ENCODE results near the gene CTDP1.

- TF ChIP-seq CTCF (IDR thresholded peaks at IDR 0.05 in 2 of 3, conservative IDR thresholded peaks at IDR 0.05 in 1 of 3; ENCODE audit: insufficient read depth in 2 of 3, low read depth in 1 of 3, low read length in 3 of 3) (no peak), BHLHE40 (IDR thresholded peaks at IDR 0.05; ENCODE audit: low read length) (no peak), PKNOX1 (IDR thresholded peaks at IDR 0.05) (no peak), AFF4 (CRISPR knock-in tag; IDR thresholded peaks at IDR 0.05) (no peak), YY1 (IDR thresholded peaks at IDR 0.05; ENCODE audit: borderline replicate concordance in 1 of 3, control insufficient read depth in 1 of 3, extremely low read depth in 1 of 3, insufficient read depth in 3 of 3, insufficient read length in 1 of 3, insufficient replicate concordance in 2 of 3, low read depth in 1 of 3, low read length in 2 of 3) (no peak), ETS1 (conservative IDR thresholded peaks at IDR 0.05; ENCODE audit: control insufficient read depth, low read depth, low read length) (no peak), CREB1 (IDR thresholded peaks at IDR 0.05) (no peak), CREB1 (CRISPR knock-in tag; IDR thresholded peaks at IDR 0.05) (no peak), PBX2 (CRISPR knock-in tag; IDR thresholded peaks at IDR 0.05; ENCODE audit: low read depth) (no peak), PBX2 (tag; conservative IDR thresholded peaks at IDR 0.05; ENCODE audit: low read depth) (no peak)
Measured at GRCh38 chr18:79792988-79793355, 113.4 kb downstream of the CTDP1 start.
